ENCODE data around the gene KDSR.

KDSR gene

GRCh38 chr18:63367053-63367953 is at the start of gene KDSR:
Gene KDSR, minus strand, starts transcription at chr18:63367206. Its CDS starts 88 bp downstream, at chr18:63367118.
- peak; percentile 95 to 99 for DNase-seq

DNA sequence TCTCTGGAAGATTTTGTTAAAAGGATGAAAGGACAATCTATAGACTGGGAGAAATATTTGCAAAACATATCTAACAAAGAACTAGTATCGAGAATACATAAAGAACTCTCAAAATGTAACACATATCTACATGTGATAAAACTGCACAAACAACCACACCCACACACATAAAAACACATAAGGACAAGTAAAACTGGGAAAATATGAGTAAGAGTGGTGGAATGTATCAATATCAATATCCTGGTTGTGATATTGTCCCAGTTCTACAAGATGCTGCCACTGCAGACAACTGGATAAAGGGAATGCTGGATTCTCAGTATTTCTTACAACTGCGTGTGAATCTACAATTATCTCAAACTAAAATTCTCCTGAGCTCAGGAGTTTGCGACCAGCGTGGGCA is 45.9 kb upstream of the KDSR start:
- DNase-seq = no peak

GRCh38 chr18:63410792-63411191 is 43.8 kb upstream of the KDSR start:
- no peak for DNase-seq

DNA sequence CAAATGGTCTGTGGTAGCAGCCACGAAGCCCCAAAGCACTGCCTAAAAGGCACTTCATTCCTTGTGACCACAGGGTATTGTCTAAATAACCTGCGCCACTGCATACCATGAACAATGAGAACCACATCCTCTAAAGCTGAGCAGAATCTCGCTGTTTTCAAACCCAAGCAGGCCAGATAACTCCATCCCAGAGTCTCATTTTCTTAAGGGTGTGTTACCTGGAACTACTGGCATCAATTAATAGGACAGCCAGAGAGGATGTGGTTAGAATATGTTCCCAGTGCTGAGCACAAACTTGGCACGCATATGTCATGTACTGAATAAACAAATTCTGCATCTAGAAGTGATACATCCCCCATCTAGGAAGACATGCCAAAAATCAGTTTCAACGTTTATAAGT is 42.3 kb upstream of the KDSR start:
- no peak for DNase-seq

GRCh38 chr18:63407734-63408133 is 40.7 kb upstream of the KDSR start:
- no peak for DNase-seq

GRCh38 chr18:63405986-63406385 is 39.0 kb upstream of the KDSR start:
- DNase-seq = no peak

- DNase-seq = no peak
These were observed 35.5 kb upstream of the KDSR start for GRCh38 chr18:63402246-63403162.

- no peak for DNase-seq
These were observed 32.3 kb upstream of the KDSR start for GRCh38 chr18:63399300-63399699.

- no peak for DNase-seq
These were observed 30.3 kb upstream of the KDSR start for GRCh38 chr18:63397349-63397748.

DNA sequence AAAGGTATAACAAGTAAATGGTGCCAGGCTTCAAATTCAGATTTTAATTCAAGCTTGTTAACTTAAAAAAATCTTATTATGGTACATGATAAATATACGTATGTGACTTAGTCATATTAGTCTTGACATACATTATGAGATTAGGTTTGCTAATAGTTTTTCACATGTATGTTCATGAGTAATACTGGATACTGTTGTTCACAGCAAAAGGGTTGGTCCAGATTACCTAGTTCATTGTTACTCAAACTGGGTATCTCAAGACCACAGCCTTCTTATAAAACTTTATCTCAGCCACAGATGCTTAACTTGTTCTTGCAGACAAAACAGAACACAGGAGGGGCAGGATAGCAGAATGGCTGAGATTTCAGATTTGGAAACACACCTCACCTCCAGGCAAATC is 28.5 kb upstream of the KDSR start:
- no peak for DNase-seq

GRCh38 chr18:63394954-63395353 is 27.9 kb upstream of the KDSR start:
- DNase-seq = no peak

DNA sequence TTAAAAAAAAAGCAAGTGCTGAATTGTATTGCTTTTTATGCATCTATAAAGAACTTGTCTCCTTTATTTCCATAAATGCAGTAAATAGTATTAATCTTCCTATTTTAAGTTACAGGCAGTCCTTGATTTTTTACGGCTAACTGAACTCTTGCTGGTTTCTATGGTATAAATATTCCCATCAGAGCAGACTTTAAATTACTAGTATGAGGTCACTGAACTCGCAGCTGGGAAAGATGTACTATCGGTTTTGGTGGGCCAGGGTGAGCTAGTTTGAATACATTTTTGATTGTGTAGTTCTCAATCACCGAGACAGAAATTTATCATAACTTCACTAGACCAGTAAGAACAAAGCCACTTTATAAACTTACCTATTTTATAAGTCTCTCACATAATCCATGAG is 20.9 kb upstream of the KDSR start:
- no peak for DNase-seq

DNA sequence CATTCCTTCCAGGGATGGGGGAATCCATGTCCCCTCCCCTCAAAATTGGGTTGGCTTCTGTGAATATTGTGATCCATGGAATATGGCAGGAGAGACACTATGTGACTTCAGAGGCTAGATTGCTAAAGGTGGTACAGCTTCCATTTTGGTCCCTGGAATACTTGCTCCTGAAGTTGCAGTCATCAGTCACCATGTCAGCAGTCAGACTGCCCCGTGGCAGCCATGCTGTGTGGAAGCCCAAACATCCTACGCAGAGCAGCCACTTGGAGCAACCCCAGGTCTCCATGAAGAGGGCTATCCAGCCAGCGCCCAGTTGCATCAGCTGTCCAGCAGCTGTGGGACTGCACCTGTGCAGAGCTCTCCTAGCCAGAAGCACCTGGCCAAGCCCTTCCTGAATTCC is 15.8 kb upstream of the KDSR start:
- no peak for DNase-seq

DNA sequence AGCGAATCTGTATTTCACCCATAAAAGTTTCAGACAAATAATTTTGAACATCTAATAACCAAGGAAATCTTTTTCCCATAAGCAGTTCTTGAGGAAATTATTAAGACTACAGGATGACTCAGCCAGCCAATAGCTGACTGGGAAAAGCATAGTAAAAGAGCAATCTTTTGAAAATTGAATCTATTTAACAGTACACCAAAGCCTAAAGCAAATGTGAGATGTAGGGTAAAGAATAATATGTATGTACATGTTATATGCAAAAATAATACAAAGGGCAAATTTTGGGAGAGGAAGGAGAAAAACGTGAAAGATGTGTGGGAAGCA is 12.6 kb upstream of the KDSR start:
- no peak for DNase-seq

DNA sequence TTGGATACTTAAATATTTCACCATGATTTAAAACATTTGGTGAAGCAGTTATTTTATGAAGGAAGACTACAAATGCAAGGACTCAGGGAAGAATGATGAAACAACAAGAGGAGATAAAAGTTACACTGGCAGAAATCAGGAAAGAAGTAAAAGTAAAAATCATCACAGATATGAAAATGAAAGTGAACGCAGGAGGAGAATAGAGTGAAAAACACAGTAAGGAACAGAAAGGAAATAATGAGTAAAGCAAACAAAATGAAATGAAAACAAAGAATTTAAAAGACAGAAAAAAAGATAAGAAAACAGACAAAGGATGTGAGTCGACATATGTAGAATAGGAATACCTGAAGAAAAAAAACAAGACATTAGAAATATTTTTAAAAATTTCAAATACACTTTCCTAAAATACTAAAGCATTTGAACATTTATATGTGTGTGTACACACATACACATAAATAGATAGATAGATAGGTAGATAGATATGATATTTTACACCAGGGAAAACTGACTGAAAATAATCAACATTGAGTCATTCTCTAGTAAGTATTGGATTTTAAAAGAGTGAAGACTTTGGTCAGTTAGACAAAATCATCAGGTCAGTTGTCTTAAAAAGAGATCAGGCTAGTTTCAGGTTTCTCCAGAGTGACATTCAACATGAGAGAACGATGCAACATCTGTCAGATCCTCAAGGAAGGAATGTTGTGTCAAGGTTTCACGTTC is 12.1 kb upstream of the KDSR start:
- DNase-seq = no peak

DNA sequence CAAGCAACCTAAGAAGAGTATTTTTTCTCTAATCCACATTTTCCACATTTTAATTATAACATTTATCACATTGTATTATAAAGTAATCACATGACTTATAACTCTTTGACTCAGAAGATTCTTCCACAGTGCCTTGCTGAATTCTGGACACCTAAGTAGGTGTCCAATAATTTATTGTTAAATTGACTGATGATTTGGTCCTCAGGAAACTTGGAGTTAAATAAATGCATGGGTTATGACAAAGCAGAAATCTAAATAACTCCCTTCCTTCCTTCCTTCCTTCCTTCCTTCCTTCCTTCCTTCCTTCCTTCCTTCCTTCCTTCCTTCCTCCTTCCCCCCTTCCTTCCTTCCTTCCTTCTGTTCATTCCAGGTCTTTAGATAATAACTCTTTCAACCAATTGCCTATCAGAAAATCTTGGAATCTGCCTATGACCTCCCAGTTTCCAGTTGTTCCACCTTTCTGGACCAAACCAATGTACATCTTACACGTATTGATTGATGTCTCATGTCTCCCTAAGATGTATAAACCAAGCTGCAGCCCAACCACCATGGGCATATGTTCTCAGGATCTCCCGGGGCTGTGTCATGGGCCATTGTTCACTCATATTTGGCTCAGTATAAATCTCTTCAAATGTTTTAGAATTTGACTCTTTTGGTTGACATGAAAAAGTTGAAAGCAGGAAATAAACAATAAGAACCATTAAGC is 10.4 kb upstream of the KDSR start:
- DNase-seq = no peak

DNA sequence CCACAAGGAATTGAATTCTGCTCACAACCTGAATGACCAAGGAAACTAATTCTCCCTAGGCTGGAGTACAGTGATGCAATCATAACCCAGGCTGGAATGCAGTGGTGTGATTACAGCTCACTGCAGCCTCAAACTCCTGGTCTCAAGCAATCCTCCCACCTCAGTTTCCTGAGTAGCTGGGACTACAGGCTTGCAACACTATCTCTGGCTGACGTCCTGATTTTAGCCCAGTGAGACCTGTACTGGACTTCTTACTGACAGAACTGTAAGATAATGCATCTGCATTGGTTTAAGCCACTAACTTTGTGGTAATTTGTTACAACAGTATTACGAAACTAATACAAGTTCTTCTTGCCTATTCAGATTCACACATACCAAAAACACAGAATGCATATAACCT is 9.5 kb upstream of the KDSR start:
- no peak for DNase-seq

DNA sequence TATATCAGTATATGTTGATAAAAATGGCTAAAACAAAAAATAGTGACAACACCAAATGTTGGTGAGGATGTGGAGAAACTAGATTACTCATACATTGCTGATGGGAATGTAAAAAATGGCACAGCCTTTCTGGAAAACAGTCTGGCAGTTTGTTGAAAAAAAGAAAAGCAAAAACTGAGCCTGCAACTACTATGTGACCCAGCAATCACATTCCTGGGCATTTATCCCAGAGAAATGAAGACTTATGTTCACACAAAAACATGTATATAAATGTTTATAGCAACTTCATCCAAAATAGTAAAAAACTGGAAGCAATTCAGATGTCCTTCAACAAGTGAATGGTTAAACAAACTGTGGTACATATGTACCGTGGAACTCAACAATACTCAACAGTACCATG is 7.5 kb upstream of the KDSR start:
- DNase-seq = no peak

DNA sequence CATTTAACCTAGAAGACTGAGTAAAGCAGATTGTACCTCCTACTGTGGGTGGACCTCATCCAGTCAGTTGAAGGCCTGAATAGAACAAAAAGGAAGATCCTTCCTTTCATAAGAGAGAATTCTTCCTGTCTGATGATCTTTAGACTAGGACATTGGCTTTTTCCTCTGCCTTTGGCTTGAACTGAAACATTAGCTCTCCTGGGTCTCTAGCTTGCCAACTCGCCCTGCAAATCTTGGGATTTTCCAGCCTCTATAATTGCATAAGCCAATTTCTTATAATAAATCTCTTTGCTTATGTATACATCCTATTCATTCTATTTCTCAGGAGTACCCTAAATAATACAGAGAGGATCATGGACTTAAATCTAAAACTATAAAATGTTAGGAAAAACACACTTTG is 6.2 kb upstream of the KDSR start:
- no peak for DNase-seq

- no peak for DNase-seq
These were observed 1.6 kb upstream of the KDSR start for GRCh38 chr18:63368611-63369010.

DNA sequence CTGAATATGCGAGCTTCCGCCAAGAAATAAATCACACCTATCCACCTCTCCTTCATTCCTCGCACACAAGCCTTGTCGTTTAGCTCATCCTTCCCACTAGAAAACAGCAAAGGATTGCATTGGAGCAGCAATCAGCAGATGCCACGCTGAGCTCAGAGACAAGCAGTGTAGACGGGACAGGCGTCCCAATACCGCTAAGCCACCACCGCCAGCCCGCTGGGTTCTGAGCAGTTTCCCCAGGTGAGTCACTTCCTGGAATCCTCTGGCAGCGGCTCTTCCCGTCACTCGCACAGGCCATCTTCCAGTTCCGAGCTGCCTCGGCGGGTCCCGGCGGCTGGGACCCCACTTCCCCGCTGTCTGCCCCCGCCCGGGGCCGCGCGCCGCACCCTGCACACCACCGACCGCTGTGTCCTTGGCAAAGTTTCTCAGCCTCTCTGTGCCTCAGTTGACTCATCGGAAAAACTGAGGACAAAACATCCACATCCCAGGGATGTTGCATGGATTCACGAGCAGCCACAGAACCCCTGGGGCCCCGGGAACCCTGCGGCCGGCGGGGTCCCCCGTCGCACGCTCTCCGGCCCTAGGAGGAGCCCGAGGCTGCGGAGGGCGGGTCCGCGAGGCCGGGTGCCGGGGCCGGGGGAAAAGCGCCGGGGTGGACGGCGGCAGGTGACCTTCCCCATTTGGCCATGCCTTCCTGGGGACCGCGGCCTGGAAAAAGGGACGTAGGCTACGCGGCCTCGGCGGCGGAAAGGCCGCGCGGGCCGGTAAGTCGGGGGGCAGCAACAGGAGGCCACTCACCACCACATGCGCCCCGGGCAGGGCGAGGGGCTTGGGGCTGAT is 573 bp downstream of the KDSR start:
- DNase-seq = peak; percentile 11 to 70

DNA sequence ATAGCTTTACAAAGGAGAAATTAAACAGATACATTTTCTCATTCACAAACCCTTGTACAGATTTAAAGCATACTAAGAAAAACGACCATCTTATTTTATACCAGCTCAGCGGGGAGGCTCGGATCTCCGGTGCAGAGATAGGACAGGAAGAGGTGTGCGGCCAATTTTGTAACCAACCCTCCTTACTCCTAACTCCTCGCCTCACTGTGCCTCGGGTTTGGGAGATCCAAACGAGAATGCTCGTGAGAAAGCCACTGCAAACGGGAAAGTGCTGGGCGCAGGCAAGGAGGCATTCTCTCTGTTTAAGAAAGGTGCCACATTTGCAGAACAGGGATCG is 1.2 kb downstream of the KDSR start:
- DNase-seq = peak in 1 of 2 experiments; percentile 45

Measured in NCI-H526 (cell line).